HepG2 (cell line): Measurements from ENCODE around the gene CBFA2T2. TPM values are rescaled to one million over a fixed set of nuclear protein-coding genes. Genes with fewer than 3 reads are reported as not detected.

Experiments used
- ATAC-seq: fragments of 200-7000 bp; cut with Tn5 transposase; 3 replicates; pipeline ENCODE4 v1.9.1; 2020; ENCODE audit warnings: mild to moderate bottlenecking, moderate library complexity
- BruUV-seq: library from RNA; stranded (reverse); fragments of 400-500 nt; replicated peaks from 2 replicates; lab custom pipeline; 2021; lab: Mats Ljungman, UMichigan
- CTCF ChIA-PET: fragments of 300-600 bp; formaldehyde crosslinking; extraction: SDS; loops from one replicate; lab custom pipeline; 2021; ENCODE audit warnings: low total read pairs, inconsistent platforms, low intra/inter-chr PET ratio; lab: Yijun Ruan, JAX
- POLR2A ChIA-PET: fragments of 350-600 bp; sonication (Branson Sonifier 250); formaldehyde crosslinking; loops from one replicate; lab custom pipeline; 2020; ENCODE audit warnings: antibody characterized with exemption, inconsistent platforms; lab: Yijun Ruan, JAX
- DNase-seq: peaks from one replicate; pipeline ENCODE4 v3.0.0-alpha.2; 2015; ENCODE audit warnings: low spot score
- FAIRE-seq: peaks from 3 replicates; lab custom pipeline; 2011; peaks lifted over from hg19 to GRCh38; lab: Jason Lieb, UNC
- H2AFZ ChIP-seq: one replicate; pipeline ENCODE4 v1.6.1; 2011; ENCODE audit warnings: low read length, inconsistent platforms
- H3K27ac ChIP-seq: fragments of 300-600 bp; 3 replicates; pipeline ENCODE4 v1.8.0; 2011; ENCODE audit warnings: mixed run types, mild to moderate bottlenecking, mixed read lengths, low read length, inconsistent platforms; ENCODE audit not compliant: insufficient read depth; ENCODE audit errors: extremely low read length
- H3K27me3 ChIP-seq, 2 experiments: fragments of 200-600 bp in 1 of 2; 2 replicates in 1 of 2; 3 replicates in 1 of 2; pipeline versions ENCODE4 v1.6.0 to v1.8.0; 2011; ENCODE audit warnings: low read length in 2 of 2, mild to moderate bottlenecking in 2 of 2, moderate library complexity in 2 of 2, inconsistent platforms in 1 of 2; ENCODE audit not compliant: insufficient read depth in 2 of 2, control insufficient read depth in 1 of 2
- H3K36me3 ChIP-seq, 2 experiments: fragments of 200-600 bp in 1 of 2; replicated peaks in 1 of 2; 2 replicates in 1 of 2; 3 replicates in 1 of 2; pipeline versions ENCODE4 v1.5.1 to v1.8.0; 2011; ENCODE audit warnings: low read length in 2 of 2, inconsistent platforms in 1 of 2; ENCODE audit not compliant: insufficient read depth in 2 of 2, control insufficient read depth in 1 of 2
- H3K4me1 ChIP-seq: 2 replicates; pipeline ENCODE4 v1.5.1; 2012; ENCODE audit warnings: low read length, inconsistent platforms; ENCODE audit not compliant: insufficient read depth
- H3K4me2 ChIP-seq: 2 replicates; pipeline ENCODE4 v1.6.0; 2011; ENCODE audit warnings: low read depth, low read length, inconsistent platforms
- H3K4me3 ChIP-seq, 3 experiments: fragments of 200-600 bp in 1 of 3; sonication (generic), shearing (Covaris generic) in 1 of 3; replicated peaks in 1 of 3; 2 replicates each; pipeline ENCODE4 v1.5.1; 2011 to 2016; ENCODE audit warnings: low read length in 3 of 3, inconsistent platforms in 2 of 3, low read depth in 2 of 3, mild to moderate bottlenecking in 2 of 3, control low read depth in 1 of 3, mixed read lengths in 1 of 3; ENCODE audit not compliant: insufficient read depth in 1 of 3
- H3K79me2 ChIP-seq: one replicate; pipeline ENCODE4 v1.6.1; 2011; ENCODE audit warnings: low read length, inconsistent platforms; ENCODE audit not compliant: insufficient read depth
- H3K9ac ChIP-seq: 2 replicates; pipeline ENCODE4 v1.6.0; 2011; ENCODE audit warnings: mild to moderate bottlenecking, low read depth, low read length, inconsistent platforms; ENCODE audit not compliant: insufficient read depth
- H3K9me3 ChIP-seq: 2 replicates; pipeline ENCODE4 v1.5.1; 2012; ENCODE audit warnings: mild to moderate bottlenecking, low read length
- H4K20me1 ChIP-seq: 2 replicates; pipeline ENCODE4 v1.6.0; 2011; ENCODE audit warnings: inconsistent platforms, mild to moderate bottlenecking, low read length, moderate library complexity; ENCODE audit not compliant: insufficient read depth
- BCL6 ChIP-seq: IDR thresholded peaks from 2 replicates; pipeline ENCODE4 v1.6.1; 2016; ENCODE audit warnings: missing genetic modification reagents, missing compliant biosample characterization
- CREM ChIP-seq, 2 experiments: sonication (generic) in 1 of 2; formaldehyde crosslinking in 1 of 2; IDR thresholded peaks; 2 replicates each; pipeline versions ENCODE4 v1.4.0 to v1.6.1; 2016 to 2020; ENCODE audit warnings: antibody characterized with exemption in 1 of 2, mild to moderate bottlenecking in 1 of 2, missing genetic modification reagents in 1 of 2
- FOXA1 ChIP-seq, 2 experiments: fragments of 450-650 bp in 1 of 2; sonication (generic) in 1 of 2; formaldehyde crosslinking in 1 of 2; IDR thresholded peaks; 2 replicates each; pipeline versions ENCODE4 v1.4.0 to v1.6.1; 2016 to 2020; ENCODE audit warnings: missing genetic modification reagents in 1 of 2
- KLF6 ChIP-seq: IDR thresholded peaks from 2 replicates; pipeline ENCODE4 v1.8.0; 2016; ENCODE audit warnings: missing biosample characterization, missing genetic modification reagents
- MED1 ChIP-seq: sonication (generic); formaldehyde crosslinking; IDR thresholded peaks from 2 replicates; pipeline ENCODE4 v1.4.0; 2020; ENCODE audit warnings: missing genetic modification reagents
- NR3C1 ChIP-seq: sonication (generic); formaldehyde crosslinking; IDR thresholded peaks from 2 replicates; pipeline ENCODE4 v1.4.0; 2020; ENCODE audit warnings: missing genetic modification reagents
- POLR2A ChIP-seq, 2 experiments: IDR thresholded peaks; 2 replicates each; pipeline ENCODE4 v1.6.1; 2011; ENCODE audit warnings: low read depth in 2 of 2, low read length in 2 of 2, mild to moderate bottlenecking in 1 of 2, moderate library complexity in 1 of 2; ENCODE audit not compliant: insufficient read depth in 1 of 2
- SIX4 ChIP-seq: sonication (generic); formaldehyde crosslinking; IDR thresholded peaks from 2 replicates; pipeline ENCODE4 v1.4.0; 2020; ENCODE audit warnings: missing genetic modification reagents
- SOX5 ChIP-seq: IDR thresholded peaks from 2 replicates; pipeline ENCODE4 v1.6.1; 2016; ENCODE audit warnings: borderline replicate concordance
- YEATS2 ChIP-seq: sonication (generic); formaldehyde crosslinking; IDR thresholded peaks from 2 replicates; pipeline ENCODE4 v1.4.0; 2020; ENCODE audit warnings: missing genetic modification reagents, borderline replicate concordance
- ZFP36L2 ChIP-seq: sonication (generic); formaldehyde crosslinking; IDR thresholded peaks from 2 replicates; pipeline ENCODE4 v1.4.0; 2020; ENCODE audit warnings: missing genetic modification reagents
- ZMYM4 ChIP-seq: sonication (generic); formaldehyde crosslinking; IDR thresholded peaks from 2 replicates; pipeline ENCODE4 v1.8.1; 2023; ENCODE audit warnings: mild to moderate bottlenecking, missing genetic modification reagents
- ZNF274 ChIP-seq: sonication (generic); formaldehyde crosslinking; IDR thresholded peaks from 2 replicates; pipeline ENCODE4 v1.5.1; 2020; ENCODE audit warnings: mild to moderate bottlenecking, missing genetic modification reagents
- ZNF441 ChIP-seq: sonication (generic); formaldehyde crosslinking; IDR thresholded peaks from 2 replicates; pipeline ENCODE4 v1.7.0; 2021; ENCODE audit warnings: missing genetic modification reagents, borderline replicate concordance
- WGBS: methylation state at CpG from one replicate; pipeline ENCODE4 v1.1.6; 2017; ENCODE audit warnings: low lambda C conversion rate; 5-methylcytosine and 5-hydroxymethylcytosine counted together
- in situ Hi-C: cut with HindIII; loops from 2 replicates; pipeline ENCODE4 v1.10.0; 2017; ENCODE audit warnings: low pct_unique_long_range_greater_than_20kb; ENCODE audit not compliant: extremely low pct_ligation_motif_present
- intact Hi-C: fragments of 100-400 bp; cut with micrococcal nuclease; formaldehyde crosslinking; loops from one replicate; pipeline ENCODE4 v1.10.0; 2022; ENCODE audit not compliant: unreplicated experiment
- polyA plus RNA-seq, 8 experiments: library from polyadenylated mRNA; depleted of rRNA in 3 of 8; stranded (reverse) in 7 of 8; unstranded in 1 of 8; fragments of >200 nt; fragmentation: Illumina TruSeq in 4 of 8; extraction: Trizol in 4 of 8; gene quantifications; 2 replicates each; pipeline versions ENCODE4 v1.2.1 to v1.2.3, GENCODE V29; 2011 to 2016; ENCODE audit warnings: low read depth in 4 of 8, missing spikeins in 1 of 8, mixed read lengths in 1 of 8; ENCODE audit not compliant: insufficient read depth in 1 of 8
- total RNA-seq, 5 experiments: library from RNA; depleted of rRNA; stranded (reverse); fragments of >200 nt; fragmentation: Illumina TruSeq; extraction: Trizol; gene quantifications; 2 replicates each; pipeline ENCODE4 v1.2.3, GENCODE V29; 2016; ENCODE audit warnings: low read depth in 1 of 5
- TF ChIP-seq, protein P1 (sequence below): IDR thresholded peaks from 2 replicates; pipeline ENCODE4 v1.6.1; 2018; ENCODE audit warnings: missing genetic modification reagents, mild to moderate bottlenecking, missing compliant biosample characterization
- TF ChIP-seq, protein P2 (sequence below): sonication (generic); formaldehyde crosslinking; conservative IDR thresholded peaks from 2 replicates; pipeline ENCODE4 v1.4.0; 2020; ENCODE audit warnings: mild to moderate bottlenecking, missing genetic modification reagents, moderate library complexity
- TF ChIP-seq, protein P3 (sequence below): sonication (generic); formaldehyde crosslinking; conservative IDR thresholded peaks from 2 replicates; pipeline ENCODE4 v1.8.0; 2022; ENCODE audit warnings: mild to moderate bottlenecking, moderate library complexity, missing genetic modification reagents
- TF ChIP-seq, protein P4 (sequence below): sonication (generic); formaldehyde crosslinking; IDR thresholded peaks from 2 replicates; pipeline ENCODE4 v1.8.0; 2022; ENCODE audit warnings: mild to moderate bottlenecking, missing genetic modification reagents

CBFA2T2 gene
- total and polyA plus RNA-seq, 2 of the 13 experiments (the other 11 are each of a cell fraction or from before 2014, with no cell fraction given), result 6.3 to 21.2 TPM

DNA sequence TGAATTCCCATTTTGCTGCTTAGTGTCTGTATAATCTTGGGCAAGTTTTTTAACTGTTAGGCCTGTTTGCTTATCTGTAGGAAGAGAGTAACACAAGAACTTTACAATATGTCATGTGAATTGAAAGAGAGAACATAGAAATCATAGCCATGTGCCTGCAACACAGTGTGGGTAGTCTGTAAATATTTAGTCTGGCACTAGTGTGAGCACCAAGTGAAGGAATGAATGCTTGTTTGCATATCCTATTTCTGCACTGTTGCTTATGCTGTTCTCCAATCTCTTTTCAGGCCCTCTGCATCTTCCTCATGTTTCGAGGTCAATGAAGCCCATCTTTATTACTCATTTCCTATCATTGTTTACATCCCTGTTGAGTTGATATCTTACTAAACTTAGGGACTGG is 49.2 kb downstream of the CBFA2T2 start:
- Histone ChIP-seq H3K27me3 (no peaks in the 10 kb centered on the region), H2AFZ (no peak overlapping the region), H3K9me3 (no peaks in the 10 kb centered on the region), H3K79me2 (peaks cover 37% of the 10 kb centered on the region), H3K27ac (peak overlapping the region; percentile 19), H3K4me2 (peak overlapping the region; percentile 63), H3K9ac (no peak overlapping the region), H3K4me3 (no peak overlapping the region), H4K20me1 (no peaks in the 10 kb centered on the region), H3K4me1 (peaks cover 55% of the 10 kb centered on the region), H3K36me3 (no peaks in the 10 kb centered on the region)
- BruUV-seq, result no TSS peak
- ATAC-seq, result peak; percentile 77
- ChIA-PET POLR2A (no interaction called here), CTCF (no interaction called here)
- 84% methylated on average over 1 of the region's 1 CpG for WGBS
- intact Hi-C loops, result no loop called here
- FAIRE-seq, result no peak
- DNase-seq, result peak; percentile 58
- in situ Hi-C loops, result no loop called here
- TF ChIP-seq POLR2A (IDR thresholded peaks at IDR 0.05; ENCODE audit: insufficient read depth in 1 of 2, low read depth in 2 of 2, low read length in 2 of 2), result no peak
- TF ChIP-seq ZNF274 (CRISPR knock-in tag), result no peak
- no peak for TF ChIP-seq NR3C1 (CRISPR knock-in tag)
- TF ChIP-seq, protein P1, sequence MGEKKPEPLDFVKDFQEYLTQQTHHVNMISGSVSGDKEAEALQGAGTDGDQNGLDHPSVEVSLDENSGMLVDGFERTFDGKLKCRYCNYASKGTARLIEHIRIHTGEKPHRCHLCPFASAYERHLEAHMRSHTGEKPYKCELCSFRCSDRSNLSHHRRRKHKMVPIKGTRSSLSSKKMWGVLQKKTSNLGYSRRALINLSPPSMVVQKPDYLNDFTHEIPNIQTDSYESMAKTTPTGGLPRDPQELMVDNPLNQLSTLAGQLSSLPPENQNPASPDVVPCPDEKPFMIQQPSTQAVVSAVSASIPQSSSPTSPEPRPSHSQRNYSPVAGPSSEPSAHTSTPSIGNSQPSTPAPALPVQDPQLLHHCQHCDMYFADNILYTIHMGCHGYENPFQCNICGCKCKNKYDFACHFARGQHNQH (CRISPR knock-in tag), result 0 out of 2 replicates have a peak, but pooled peaks have one; percentile 30
- peak; percentile 68; the same call in 1 of the 2 replicates for TF ChIP-seq SOX5 (CRISPR knock-in tag)
- 0 out of 2 replicates have a peak, but pooled peaks have one; percentile 27 for TF ChIP-seq SIX4
- TF ChIP-seq, protein P2, sequence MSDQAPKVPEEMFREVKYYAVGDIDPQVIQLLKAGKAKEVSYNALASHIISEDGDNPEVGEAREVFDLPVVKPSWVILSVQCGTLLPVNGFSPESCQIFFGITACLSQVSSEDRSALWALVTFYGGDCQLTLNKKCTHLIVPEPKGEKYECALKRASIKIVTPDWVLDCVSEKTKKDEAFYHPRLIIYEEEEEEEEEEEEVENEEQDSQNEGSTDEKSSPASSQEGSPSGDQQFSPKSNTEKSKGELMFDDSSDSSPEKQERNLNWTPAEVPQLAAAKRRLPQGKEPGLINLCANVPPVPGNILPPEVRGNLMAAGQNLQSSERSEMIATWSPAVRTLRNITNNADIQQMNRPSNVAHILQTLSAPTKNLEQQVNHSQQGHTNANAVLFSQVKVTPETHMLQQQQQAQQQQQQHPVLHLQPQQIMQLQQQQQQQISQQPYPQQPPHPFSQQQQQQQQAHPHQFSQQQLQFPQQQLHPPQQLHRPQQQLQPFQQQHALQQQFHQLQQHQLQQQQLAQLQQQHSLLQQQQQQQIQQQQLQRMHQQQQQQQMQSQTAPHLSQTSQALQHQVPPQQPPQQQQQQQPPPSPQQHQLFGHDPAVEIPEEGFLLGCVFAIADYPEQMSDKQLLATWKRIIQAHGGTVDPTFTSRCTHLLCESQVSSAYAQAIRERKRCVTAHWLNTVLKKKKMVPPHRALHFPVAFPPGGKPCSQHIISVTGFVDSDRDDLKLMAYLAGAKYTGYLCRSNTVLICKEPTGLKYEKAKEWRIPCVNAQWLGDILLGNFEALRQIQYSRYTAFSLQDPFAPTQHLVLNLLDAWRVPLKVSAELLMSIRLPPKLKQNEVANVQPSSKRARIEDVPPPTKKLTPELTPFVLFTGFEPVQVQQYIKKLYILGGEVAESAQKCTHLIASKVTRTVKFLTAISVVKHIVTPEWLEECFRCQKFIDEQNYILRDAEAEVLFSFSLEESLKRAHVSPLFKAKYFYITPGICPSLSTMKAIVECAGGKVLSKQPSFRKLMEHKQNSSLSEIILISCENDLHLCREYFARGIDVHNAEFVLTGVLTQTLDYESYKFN (CRISPR knock-in tag), result peak; percentile 14; the same call in 1 of the 2 replicates
- 0 out of 2 replicates have a peak, but pooled peaks have one; percentile 36 for TF ChIP-seq CREM (IDR thresholded peaks at IDR 0.05)
- TF ChIP-seq CREM (CRISPR knock-in tag; IDR thresholded peaks at IDR 0.05), result no peak
- TF ChIP-seq, protein P3, sequence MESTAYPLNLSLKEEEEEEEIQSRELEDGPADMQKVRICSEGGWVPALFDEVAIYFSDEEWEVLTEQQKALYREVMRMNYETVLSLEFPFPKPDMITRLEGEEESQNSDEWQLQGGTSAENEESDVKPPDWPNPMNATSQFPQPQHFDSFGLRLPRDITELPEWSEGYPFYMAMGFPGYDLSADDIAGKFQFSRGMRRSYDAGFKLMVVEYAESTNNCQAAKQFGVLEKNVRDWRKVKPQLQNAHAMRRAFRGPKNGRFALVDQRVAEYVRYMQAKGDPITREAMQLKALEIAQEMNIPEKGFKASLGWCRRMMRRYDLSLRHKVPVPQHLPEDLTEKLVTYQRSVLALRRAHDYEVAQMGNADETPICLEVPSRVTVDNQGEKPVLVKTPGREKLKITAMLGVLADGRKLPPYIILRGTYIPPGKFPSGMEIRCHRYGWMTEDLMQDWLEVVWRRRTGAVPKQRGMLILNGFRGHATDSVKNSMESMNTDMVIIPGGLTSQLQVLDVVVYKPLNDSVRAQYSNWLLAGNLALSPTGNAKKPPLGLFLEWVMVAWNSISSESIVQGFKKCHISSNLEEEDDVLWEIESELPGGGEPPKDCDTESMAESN, result no peak
- no peak for TF ChIP-seq FOXA1 (IDR thresholded peaks at IDR 0.05)
- peak; percentile 64; the same call in 1 of the 2 replicates for TF ChIP-seq FOXA1 (CRISPR knock-in tag; IDR thresholded peaks at IDR 0.05)
- peak; percentile 42; the same call in 1 of the 2 replicates for TF ChIP-seq ZNF441 (CRISPR knock-in tag)
- TF ChIP-seq YEATS2 (CRISPR knock-in tag), result peak; percentile 46; the same call in 1 of the 2 replicates
- no peak for TF ChIP-seq KLF6
- TF ChIP-seq MED1 (CRISPR knock-in tag), result peak; percentile 41; the same call in 1 of the 2 replicates
- TF ChIP-seq ZFP36L2 (CRISPR knock-in tag), result no peak
- peak; percentile 47; the same call in 1 of the 2 replicates for TF ChIP-seq BCL6 (CRISPR knock-in tag)
- TF ChIP-seq ZMYM4 (CRISPR knock-in tag), result peak; percentile 48; the same call in 1 of the 2 replicates
- TF ChIP-seq, protein P4, sequence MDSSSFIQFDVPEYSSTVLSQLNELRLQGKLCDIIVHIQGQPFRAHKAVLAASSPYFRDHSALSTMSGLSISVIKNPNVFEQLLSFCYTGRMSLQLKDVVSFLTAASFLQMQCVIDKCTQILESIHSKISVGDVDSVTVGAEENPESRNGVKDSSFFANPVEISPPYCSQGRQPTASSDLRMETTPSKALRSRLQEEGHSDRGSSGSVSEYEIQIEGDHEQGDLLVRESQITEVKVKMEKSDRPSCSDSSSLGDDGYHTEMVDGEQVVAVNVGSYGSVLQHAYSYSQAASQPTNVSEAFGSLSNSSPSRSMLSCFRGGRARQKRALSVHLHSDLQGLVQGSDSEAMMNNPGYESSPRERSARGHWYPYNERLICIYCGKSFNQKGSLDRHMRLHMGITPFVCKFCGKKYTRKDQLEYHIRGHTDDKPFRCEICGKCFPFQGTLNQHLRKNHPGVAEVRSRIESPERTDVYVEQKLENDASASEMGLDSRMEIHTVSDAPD (CRISPR knock-in tag), result 0 out of 2 replicates have a peak, but pooled peaks have one; percentile 0
